ENCODE results near the gene AMIGO2. TPM values are rescaled to one million over a fixed set of nuclear protein-coding genes. Genes with fewer than 3 reads are reported as not detected.

The AMIGO2 gene
- total RNA-seq, 1 donor from 2014 or later: 16.9 TPM

DNA sequence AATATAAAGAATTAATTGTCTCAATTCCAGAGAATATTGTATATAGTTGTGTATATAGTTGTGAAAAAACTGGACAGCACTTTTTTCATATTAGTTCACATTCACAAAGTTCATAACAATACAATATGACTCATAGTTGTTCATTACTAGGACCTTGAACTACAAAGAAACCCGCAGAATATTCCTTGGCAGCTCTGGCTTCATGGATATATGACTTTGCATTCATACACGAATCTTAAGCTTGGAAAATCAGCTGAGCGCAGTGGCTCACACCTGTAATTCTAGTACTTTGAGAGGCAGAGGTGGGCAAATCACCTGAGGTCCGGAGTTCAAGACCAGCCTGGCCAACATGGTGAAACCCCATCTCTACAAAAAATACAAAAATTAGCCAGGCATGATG, 38.4 kb downstream of the AMIGO2 start:
- H3K27ac Mint-ChIP-seq (ENCODE audit: unreplicated experiment): no peak overlapping the region
- TF ChIP-seq, protein P1, sequence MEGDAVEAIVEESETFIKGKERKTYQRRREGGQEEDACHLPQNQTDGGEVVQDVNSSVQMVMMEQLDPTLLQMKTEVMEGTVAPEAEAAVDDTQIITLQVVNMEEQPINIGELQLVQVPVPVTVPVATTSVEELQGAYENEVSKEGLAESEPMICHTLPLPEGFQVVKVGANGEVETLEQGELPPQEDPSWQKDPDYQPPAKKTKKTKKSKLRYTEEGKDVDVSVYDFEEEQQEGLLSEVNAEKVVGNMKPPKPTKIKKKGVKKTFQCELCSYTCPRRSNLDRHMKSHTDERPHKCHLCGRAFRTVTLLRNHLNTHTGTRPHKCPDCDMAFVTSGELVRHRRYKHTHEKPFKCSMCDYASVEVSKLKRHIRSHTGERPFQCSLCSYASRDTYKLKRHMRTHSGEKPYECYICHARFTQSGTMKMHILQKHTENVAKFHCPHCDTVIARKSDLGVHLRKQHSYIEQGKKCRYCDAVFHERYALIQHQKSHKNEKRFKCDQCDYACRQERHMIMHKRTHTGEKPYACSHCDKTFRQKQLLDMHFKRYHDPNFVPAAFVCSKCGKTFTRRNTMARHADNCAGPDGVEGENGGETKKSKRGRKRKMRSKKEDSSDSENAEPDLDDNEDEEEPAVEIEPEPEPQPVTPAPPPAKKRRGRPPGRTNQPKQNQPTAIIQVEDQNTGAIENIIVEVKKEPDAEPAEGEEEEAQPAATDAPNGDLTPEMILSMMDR (IDR thresholded peaks at IDR 0.05): no peak
- H3K36me3 Mint-ChIP-seq (ENCODE audit: unreplicated experiment): no peaks in the 10 kb centered on the region
- H3K4me1 Mint-ChIP-seq (ENCODE audit: unreplicated experiment): peaks cover 11% of the 10 kb centered on the region
- no peak overlapping the region for H3K4me3 Mint-ChIP-seq (ENCODE audit: unreplicated experiment)
- no peaks in the 10 kb centered on the region for H3K9me3 Mint-ChIP-seq (ENCODE audit: unreplicated experiment)
- no peaks in the 10 kb centered on the region for H3K27me3 Mint-ChIP-seq (ENCODE audit: unreplicated experiment)
- no peak for DNase-seq (ENCODE audit: extremely low spot score, unreplicated experiment)

DNA sequence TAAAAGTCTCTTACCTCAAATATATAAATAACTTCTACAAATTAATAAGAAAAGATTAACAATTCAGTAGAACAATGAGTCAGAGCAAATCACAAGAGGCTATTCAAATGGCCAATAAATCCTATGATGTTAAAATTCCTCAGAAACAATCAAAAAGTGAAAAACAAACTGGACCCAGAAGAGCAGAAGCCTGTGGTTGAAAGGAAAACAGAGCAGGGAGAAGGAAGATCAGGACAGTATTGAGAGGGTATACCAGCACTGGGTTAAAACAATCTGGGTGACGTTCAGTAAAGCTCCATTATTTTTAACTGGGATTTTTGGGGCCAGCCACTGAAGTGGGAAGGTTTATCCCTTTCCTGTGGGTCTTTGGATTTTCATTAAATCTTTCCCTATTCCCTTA, 40.0 kb downstream of the AMIGO2 start:
- Mint-ChIP-seq H3K36me3 (ENCODE audit: unreplicated experiment) (no peaks in the 10 kb centered on the region), H3K4me3 (ENCODE audit: unreplicated experiment) (no peak overlapping the region), H3K27ac (ENCODE audit: unreplicated experiment) (no peak overlapping the region), H3K27me3 (ENCODE audit: unreplicated experiment) (no peaks in the 10 kb centered on the region), H3K4me1 (ENCODE audit: unreplicated experiment) (peaks cover 11% of the 10 kb centered on the region), H3K9me3 (ENCODE audit: unreplicated experiment) (no peaks in the 10 kb centered on the region)
- TF ChIP-seq, protein P1 (IDR thresholded peaks at IDR 0.05): no peak
- DNase-seq (ENCODE audit: extremely low spot score, unreplicated experiment): no peak

DNA sequence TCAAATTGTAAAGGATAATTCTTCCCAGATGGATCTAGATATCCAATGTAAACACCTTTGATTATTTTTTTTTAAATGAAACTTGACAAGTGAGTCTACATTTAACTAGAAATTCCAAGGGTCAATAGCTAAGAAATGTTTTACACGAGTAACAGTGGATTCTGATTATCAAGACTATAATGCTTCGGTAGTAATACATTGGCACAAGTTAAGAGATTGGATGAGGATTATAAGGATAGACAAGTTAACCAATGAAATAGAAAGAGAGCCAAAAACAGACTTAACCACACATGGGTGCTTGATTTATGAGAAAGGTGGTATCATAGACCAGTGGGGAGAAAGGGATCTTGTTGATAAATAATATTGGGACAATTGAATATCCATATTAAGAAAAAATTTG, 40.7 kb downstream of the AMIGO2 start:
- Mint-ChIP-seq H3K4me1 (ENCODE audit: unreplicated experiment) (peaks cover 13% of the 10 kb centered on the region), H3K4me3 (ENCODE audit: unreplicated experiment) (no peak overlapping the region), H3K27me3 (ENCODE audit: unreplicated experiment) (no peaks in the 10 kb centered on the region), H3K36me3 (ENCODE audit: unreplicated experiment) (no peaks in the 10 kb centered on the region), H3K9me3 (ENCODE audit: unreplicated experiment) (no peaks in the 10 kb centered on the region), H3K27ac (ENCODE audit: unreplicated experiment) (no peak overlapping the region)
- no peak for DNase-seq (ENCODE audit: extremely low spot score, unreplicated experiment)
- TF ChIP-seq, protein P1 (IDR thresholded peaks at IDR 0.05): no peak

DNA sequence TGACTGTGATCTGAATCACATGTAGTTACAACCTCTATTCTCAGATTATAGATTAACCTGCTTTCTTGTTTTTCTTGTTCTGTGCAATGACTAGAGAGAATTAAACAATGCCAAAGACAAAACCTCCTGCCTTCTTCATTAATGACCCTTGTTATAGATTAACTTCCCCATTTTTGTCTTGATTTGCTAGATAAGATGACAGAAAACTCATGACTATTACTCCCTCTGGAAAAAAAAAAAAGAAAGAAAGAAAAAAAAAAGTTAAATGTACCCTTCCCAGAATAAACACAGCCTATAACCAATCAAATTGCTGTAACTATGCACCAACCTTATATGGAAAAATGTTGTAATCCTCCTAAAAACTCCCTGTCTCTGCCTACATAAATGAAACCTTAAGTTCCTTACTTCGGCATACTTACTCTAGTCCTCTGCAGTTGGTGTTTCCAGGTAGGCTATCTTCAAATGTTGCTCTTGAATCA, 41.5 kb downstream of the AMIGO2 start:
- no peak overlapping the region for H3K4me3 Mint-ChIP-seq (ENCODE audit: unreplicated experiment)

DNA sequence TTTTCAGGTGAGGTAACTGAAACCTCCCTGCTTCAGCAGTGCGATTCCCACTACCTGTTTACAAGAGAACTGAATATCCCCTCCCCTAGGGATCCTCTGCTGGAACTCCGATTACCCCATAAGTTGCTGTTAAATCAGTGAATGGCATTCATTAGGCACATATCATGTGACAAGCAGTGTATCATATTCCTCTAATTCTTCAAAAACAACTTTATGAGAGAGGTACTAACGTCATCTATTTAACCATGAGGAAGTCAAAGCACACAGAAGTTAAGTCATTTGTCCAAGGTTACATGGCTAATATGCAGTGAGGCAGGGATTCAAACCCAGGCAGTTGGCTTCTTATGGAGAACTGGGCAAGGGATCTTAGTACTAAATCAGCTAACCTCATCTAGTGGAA, 44.3 kb downstream of the AMIGO2 start:
- H3K4me1 Mint-ChIP-seq (ENCODE audit: unreplicated experiment): peaks cover 24% of the 10 kb centered on the region

More for the DNA sequence above, 41.5 kb downstream of the AMIGO2 start:
- TF ChIP-seq, protein P1 (IDR thresholded peaks at IDR 0.05): no peak
- H3K4me1 Mint-ChIP-seq (ENCODE audit: unreplicated experiment): peaks cover 16% of the 10 kb centered on the region
- peak overlapping the region; percentile 39 for H3K27ac Mint-ChIP-seq (ENCODE audit: unreplicated experiment)
- H3K27me3 Mint-ChIP-seq (ENCODE audit: unreplicated experiment): no peaks in the 10 kb centered on the region
- H3K9me3 Mint-ChIP-seq (ENCODE audit: unreplicated experiment): no peaks in the 10 kb centered on the region
- H3K36me3 Mint-ChIP-seq (ENCODE audit: unreplicated experiment): no peaks in the 10 kb centered on the region
- DNase-seq (ENCODE audit: extremely low spot score, unreplicated experiment): no peak

More for the DNA sequence above, 44.3 kb downstream of the AMIGO2 start:
- Mint-ChIP-seq H3K4me3 (ENCODE audit: unreplicated experiment) (no peak overlapping the region), H3K9me3 (ENCODE audit: unreplicated experiment) (no peaks in the 10 kb centered on the region), H3K27ac (ENCODE audit: unreplicated experiment) (no peak overlapping the region), H3K36me3 (ENCODE audit: unreplicated experiment) (no peaks in the 10 kb centered on the region), H3K27me3 (ENCODE audit: unreplicated experiment) (no peaks in the 10 kb centered on the region)
- DNase-seq (ENCODE audit: extremely low spot score, unreplicated experiment): no peak
- TF ChIP-seq, protein P1 (IDR thresholded peaks at IDR 0.05): no peak
